Thoracic aorta endothelial cell (primary cell): ENCODE results near the gene SESN1. TPM values are rescaled to one million over a fixed set of nuclear protein-coding genes. Genes with fewer than 3 reads are reported as not detected.

ENCODE experiments used
- small RNA-seq: library from RNA; depleted of rRNA; stranded (forward); fragments of <200 nt; gene quantifications from one replicate; pipeline ENCODE3, GENCODE V24; 2012
- total RNA-seq: library from RNA; depleted of rRNA; stranded (reverse); fragments of >200 nt; gene quantifications from 2 replicates; pipeline ENCODE4 v1.2.3, GENCODE V29; 2012

The SESN1 gene
- total RNA-seq: 36.6 and 40.7 TPM in 2 replicates

GRCh38 chr6:109094416-109095035, at the start of gene SESN1:
TSS of gene SESN1 (minus strand) at chr6:109094846. CDS start at chr6:109094073, 773 bp downstream.

GRCh38 chr6:109095036-109095834, 589 bp upstream of the SESN1 start, which contains the start of gene CEP57L1:
TSS of gene CEP57L1 (plus strand) at chr6:109095507. CDS start at chr6:109145222, 49,715 bp downstream.

Small RNAs within 50 kb of the gene (small RNA-seq; reads per million reads assigned to genes)
- not detected for gene RNU6-653P

Other genes with a start within 250 kb of the SESN1 start
- gene ARMC2, start 246.4 kb downstream of the SESN1 start, total RNA-seq: 2.3 and 2.4 TPM in 2 replicates
- 35.9 and 42.3 TPM in 2 replicates for gene CEP57L1, start 661 bp upstream of the SESN1 start, total RNA-seq